PC-9 (cell line): Measurements from ENCODE around the gene ADAMTSL1.

Experiments
- EZH2 ChIP-seq: fragments of 200-600 bp; sonication (generic); IDR thresholded peaks from 2 replicates; pipeline ENCODE4 v1.8.0; 2017; ENCODE audit warnings: antibody characterized with exemption, low read depth
- TF ChIP-seq, protein P1 (sequence below): fragments of 200-600 bp; sonication (generic); conservative IDR thresholded peaks from 2 replicates; pipeline ENCODE4 v1.6.1; 2017; ENCODE audit warnings: mixed run types, antibody characterized with exemption, mild to moderate bottlenecking, moderate library complexity

DNA sequence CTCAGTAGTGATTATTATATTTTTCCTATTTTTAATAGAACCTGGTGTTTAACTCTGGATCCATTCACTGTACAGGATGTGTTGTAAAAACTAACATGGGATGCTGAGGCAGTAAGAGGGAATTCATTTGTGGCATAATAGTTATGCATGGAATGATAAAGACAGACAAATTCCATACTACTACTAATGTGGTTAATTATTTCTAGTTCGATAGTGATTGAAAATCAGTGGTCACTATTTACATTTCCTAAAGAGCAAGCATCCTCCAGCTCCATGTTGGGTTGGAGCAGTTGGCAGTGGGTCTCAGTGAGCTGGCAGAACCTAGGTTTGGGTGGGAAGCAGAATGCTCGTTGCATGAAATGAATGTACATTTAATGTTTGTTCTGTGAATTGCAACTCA, 436.5 kb downstream of the ADAMTSL1 start:
- TF ChIP-seq, protein P1, sequence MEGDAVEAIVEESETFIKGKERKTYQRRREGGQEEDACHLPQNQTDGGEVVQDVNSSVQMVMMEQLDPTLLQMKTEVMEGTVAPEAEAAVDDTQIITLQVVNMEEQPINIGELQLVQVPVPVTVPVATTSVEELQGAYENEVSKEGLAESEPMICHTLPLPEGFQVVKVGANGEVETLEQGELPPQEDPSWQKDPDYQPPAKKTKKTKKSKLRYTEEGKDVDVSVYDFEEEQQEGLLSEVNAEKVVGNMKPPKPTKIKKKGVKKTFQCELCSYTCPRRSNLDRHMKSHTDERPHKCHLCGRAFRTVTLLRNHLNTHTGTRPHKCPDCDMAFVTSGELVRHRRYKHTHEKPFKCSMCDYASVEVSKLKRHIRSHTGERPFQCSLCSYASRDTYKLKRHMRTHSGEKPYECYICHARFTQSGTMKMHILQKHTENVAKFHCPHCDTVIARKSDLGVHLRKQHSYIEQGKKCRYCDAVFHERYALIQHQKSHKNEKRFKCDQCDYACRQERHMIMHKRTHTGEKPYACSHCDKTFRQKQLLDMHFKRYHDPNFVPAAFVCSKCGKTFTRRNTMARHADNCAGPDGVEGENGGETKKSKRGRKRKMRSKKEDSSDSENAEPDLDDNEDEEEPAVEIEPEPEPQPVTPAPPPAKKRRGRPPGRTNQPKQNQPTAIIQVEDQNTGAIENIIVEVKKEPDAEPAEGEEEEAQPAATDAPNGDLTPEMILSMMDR: no peak
- no peak for TF ChIP-seq EZH2
